HG03139 (cell line): ENCODE results near the gene SORBS1.
"Not testable (repeated sequence)": the region's sequence is repeated elsewhere in the genome, so short reads cannot be mapped to it uniquely, and the experiment has no call there.

Experiments
- ATAC-seq: cut with Tn5 transposase; IDR thresholded peaks from one replicate; pipeline ENCODE4 v1.9.1; 2021; ENCODE audit not compliant: unreplicated experiment

Gene SORBS1

DNA sequence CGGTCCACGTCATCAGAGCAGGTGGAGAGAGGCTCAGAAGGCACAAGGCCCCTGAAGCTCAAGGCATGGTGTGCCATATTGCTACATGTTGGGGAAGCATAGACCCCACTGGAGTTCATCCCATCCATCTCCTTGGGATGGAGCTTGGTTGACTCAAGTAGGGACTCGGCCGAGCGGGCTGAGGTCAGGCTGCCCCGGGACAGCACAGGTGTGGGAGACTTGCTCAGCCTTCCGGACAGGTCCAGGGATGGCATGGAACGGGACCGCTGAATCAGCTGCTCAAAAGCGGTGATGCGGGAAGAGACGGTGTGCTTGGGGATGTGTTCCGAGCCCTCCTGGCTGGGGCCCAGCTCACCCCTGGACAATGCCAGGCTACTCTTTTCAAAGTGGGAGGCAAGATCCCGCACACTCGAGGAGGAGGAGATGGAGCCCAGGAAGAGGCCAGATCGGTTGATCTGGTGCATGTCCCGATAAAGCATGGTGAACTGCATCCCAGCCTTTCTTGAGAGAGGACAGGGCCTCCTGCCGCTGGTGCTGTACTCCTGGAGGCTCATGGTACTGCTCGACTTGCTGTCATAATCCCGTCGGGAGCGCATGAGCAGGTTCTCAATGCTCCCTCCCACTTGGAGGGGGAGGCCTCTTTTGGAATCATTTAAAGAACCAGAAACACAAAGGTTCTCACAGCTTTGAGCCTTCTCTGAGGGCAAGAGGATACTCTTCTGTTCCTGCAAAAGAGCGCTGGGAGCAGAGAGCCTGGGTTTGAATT lies 204.8 kb downstream of the SORBS1 start:
- ATAC-seq: no peak

DNA sequence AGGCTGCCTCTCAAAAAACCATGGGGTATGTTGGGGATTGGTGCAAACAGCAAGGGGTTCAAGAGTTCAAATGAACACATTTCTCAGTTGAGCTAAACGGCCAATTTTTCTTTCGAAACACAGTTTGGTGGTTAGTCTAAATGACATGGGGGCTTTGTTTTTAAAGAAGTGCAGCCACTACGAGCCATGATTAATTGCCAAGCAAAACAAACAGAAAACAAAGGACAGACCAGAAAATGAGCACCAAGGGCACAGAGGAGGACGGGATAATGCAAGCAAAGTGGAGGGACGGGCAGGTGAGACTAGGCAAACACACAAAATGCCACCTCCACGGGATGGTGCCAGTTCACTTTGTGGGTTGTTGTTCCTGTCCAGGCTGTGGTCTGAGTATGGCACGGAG lies 205.9 kb downstream of the SORBS1 start:
- no peak for ATAC-seq

GRCh38 chr10:95354110-95354509 lies 207.1 kb downstream of the SORBS1 start:
- no peak for ATAC-seq

- no peak for ATAC-seq
Observed at GRCh38 chr10:95353123-95353522, 208.0 kb downstream of the SORBS1 start.

DNA sequence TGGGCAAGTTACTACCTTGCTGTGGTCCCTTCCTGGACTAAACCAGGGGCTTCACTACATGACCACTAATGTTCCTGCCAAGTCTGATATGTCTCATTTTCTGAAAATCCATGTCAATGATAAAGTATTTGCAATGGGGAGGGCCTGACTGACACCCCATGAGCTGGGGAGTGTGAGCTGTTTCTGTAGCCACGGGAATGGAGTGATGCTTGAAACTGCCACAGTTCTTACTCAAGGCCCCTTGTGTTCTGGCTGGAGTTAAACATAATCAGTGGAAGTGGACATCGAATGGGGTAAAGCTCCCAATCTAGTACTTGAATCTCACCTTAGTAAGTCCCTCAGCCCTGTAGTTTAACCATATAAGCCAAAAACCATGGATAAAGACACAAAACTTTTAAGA lies 208.5 kb downstream of the SORBS1 start:
- no peak for ATAC-seq

- no peak for ATAC-seq
Observed at GRCh38 chr10:95350830-95351228, 210.3 kb downstream of the SORBS1 start.

DNA sequence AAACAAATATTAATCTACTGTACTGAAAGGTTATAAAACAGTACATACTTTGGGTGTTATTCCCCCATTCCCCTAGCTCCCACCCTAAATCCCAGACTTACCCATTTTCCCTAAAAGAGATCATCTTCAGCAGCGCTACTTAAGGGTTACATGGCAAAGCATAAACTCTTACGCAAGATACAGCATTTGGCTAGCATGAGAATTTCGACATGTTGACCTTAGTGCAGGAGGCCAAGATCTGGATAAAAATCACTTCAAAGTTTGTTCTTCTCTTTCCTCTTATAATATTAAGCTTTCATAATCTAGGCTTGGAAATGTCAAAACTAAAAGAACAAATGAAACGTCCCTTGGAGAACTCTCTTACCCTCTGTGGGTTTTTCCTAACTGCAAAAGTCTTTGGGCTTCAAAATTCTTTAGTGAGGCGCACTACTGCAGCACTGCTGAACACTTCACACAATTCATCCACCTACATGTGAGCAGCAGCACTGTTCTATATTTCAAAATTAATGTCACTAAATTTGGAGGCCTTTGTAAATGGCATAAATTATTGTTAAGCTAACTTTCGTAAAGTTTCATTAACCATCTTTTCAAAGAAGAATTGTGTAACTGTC lies 210.8 kb downstream of the SORBS1 start:
- no peak for ATAC-seq

- not testable (repeated sequence) for ATAC-seq
Observed at GRCh38 chr10:95347402-95347766, 213.8 kb downstream of the SORBS1 start.

- ATAC-seq: no peak
Observed at GRCh38 chr10:95346715-95347401, 214.3 kb downstream of the SORBS1 start.

- no peak for ATAC-seq
Observed at GRCh38 chr10:95343573-95343972, 217.6 kb downstream of the SORBS1 start.

- ATAC-seq: no peak
Observed at GRCh38 chr10:95341716-95342130, 219.4 kb downstream of the SORBS1 start.

- ATAC-seq: no peak
Observed at GRCh38 chr10:95339863-95340262, 221.3 kb downstream of the SORBS1 start.

GRCh38 chr10:95337423-95338160 lies 223.6 kb downstream of the SORBS1 start:
- ATAC-seq: no peak

- ATAC-seq: no peak
Observed at GRCh38 chr10:95336702-95337101, 224.5 kb downstream of the SORBS1 start.

DNA sequence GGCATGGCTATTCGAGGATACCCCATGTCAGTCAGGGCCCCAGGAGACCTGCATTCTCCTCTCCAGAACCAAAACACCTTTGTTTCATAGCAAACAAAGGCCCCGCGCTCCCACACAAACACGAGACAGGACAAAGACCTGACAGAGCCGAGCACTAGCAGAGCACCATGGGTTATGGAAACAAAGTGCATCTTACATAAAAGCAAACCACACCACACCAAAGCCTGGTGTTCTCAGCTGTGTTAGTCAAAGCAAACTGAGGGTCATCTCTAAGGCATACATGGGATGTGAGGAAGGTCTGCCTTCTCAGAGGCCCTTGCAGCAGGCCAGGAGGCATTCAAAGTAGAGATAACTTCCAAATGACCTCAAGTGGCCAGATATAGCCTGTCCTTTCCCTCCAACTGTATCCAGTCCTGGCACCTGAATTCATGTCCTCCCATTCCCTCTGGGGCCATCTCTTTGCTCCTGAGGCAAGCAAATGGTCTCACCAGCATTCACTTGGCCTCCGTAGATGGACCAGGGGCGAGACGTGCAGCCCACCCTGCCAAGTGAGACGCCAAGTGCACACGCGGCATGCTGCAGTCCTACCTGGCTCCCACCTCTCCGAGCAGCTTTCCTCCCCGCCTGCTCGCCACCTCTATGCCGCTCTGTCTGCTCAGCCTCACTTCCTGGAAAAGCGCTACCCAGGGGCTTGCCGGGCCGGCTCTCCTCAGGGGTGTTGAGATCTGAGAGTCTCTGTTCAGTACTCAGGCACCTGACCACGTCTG lies 225.1 kb downstream of the SORBS1 start:
- ATAC-seq: no peak

- no peak for ATAC-seq
Observed at GRCh38 chr10:95334805-95335144, 226.4 kb downstream of the SORBS1 start.

- no peak for ATAC-seq
Observed at GRCh38 chr10:95333997-95334804, 227.0 kb downstream of the SORBS1 start.

DNA sequence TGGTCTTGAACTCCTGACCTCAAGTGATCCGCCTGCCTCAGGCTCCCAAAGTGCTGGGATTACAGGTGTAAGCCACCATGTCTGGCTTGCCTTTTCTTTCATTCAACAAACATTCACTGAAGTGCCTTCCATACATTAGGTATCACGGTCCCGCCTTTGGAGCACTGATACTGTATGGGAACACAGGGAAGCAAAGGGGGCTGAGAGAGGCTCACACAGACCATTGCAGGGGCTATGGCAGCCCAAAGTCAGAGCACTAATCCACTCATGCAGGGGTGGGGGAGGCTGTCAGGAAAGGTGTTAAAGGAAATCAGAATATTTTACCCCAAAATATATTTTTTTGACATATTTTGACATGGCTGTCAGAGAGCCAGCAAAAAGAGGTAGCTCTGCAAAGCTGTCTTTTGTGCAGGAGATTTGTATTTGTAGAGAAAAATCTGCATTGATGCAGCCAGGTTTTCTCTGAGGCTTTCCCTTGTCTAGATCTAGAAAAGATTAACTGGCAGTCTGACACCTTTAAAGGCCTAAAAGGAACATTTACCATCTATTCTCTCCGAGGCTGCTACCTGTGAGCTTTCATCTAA lies 228.4 kb downstream of the SORBS1 start:
- no peak for ATAC-seq

- no peak for ATAC-seq
Observed at GRCh38 chr10:95331596-95332130, 229.5 kb downstream of the SORBS1 start.
